Measurements from ENCODE around the gene ZNF580. TPM values are rescaled to one million over a fixed set of nuclear protein-coding genes. Genes with fewer than 3 reads are reported as not detected.

Gene ZNF580
- total and polyA plus RNA-seq, 9 of the 15 experiments (the other 6 are each of a cell fraction or from before 2014, with no cell fraction given), result 2.3 to 47.4 (median 6.0) TPM

GRCh38 chr19:55667958-55668357 lies 27.2 kb downstream of the ZNF580 start:
- H3K79me2 ChIP-seq (ENCODE audit: control insufficient read depth, insufficient read depth, low read length), result peaks cover 85% of the 10 kb centered on the region
- intact Hi-C loops (cut with micrococcal nuclease), result no loop called here
- H4K20me1 ChIP-seq (replicated peaks; ENCODE audit: control insufficient read depth, insufficient read depth, low read length), result peaks cover 57% of the 10 kb centered on the region
- no peaks in the 10 kb centered on the region for H3K9me3 ChIP-seq (replicated peaks; ENCODE audit: control insufficient read depth, insufficient read depth, low read depth, low read length)
- no peak overlapping the region for H3K4me2 ChIP-seq (ENCODE audit: insufficient read depth, low read length)
- ATAC-seq (no peak), DNase-seq (ENCODE audit: extremely low read depth in 1 of 4, low spot score in 3 of 4) (peak in 1 of 4 experiments; percentile 16), FAIRE-seq (no peak)
- no peak overlapping the region for H3K4me3 ChIP-seq
- no peak overlapping the region for H2AFZ ChIP-seq (ENCODE audit: low read depth, low read length)
- no peaks in the 10 kb centered on the region for H3K27me3 ChIP-seq (ENCODE audit: control insufficient read depth in 2 of 2, insufficient read depth in 2 of 2, low read length in 2 of 2)
- H3K4me1 ChIP-seq (replicated peaks in 1 of 2; ENCODE audit: control insufficient read depth in 2 of 2, insufficient read depth in 2 of 2, low read length in 2 of 2), result peaks cover 14 to 30% of the 10 kb centered on the region in 2 experiments; a peak in 4 of 5 replicates
- in situ Hi-C loops (cut with MboI), result no loop called here
- no TSS peak for BruUV-seq (replicated peaks)
- WGBS (ENCODE audit: insufficient coverage, low coverage, missing lambda C conversion rate), result 78% methylated on average over 11 of the region's 11 CpGs
- TF ChIP-seq POLR2G (IDR thresholded peaks at IDR 0.05; ENCODE audit: low read depth, low read length) (peak; percentile 41), ZNF324 (CRISPR knock-in tag; IDR thresholded peaks at IDR 0.05) (no peak), CREB1 (IDR thresholded peaks at IDR 0.05) (no peak), CREB1 (CRISPR knock-in tag; IDR thresholded peaks at IDR 0.05) (no peak), RBFOX2 (IDR thresholded peaks at IDR 0.05; ENCODE audit: low read depth, low read length) (peak; percentile 16), GATAD2B (IDR thresholded peaks at IDR 0.05; ENCODE audit: borderline replicate concordance) (no peak), SMAD1 (IDR thresholded peaks at IDR 0.05; ENCODE audit: low read depth, low read length, partially characterized antibody) (no peak), KLF13 (tag; IDR thresholded peaks at IDR 0.05; ENCODE audit: borderline replicate concordance, low read depth) (no peak), TCF3 (CRISPR knock-in tag; IDR thresholded peaks at IDR 0.05) (no peak), TEAD1 (CRISPR knock-in tag; IDR thresholded peaks at IDR 0.05) (no peak)
- ChIA-PET CTCF (ENCODE audit: low intra/inter-chr PET ratio) (no interaction called here), POLR2A (interaction anchor here (3.1 to 3.3 kb wide), 2 partner anchors 11 to 13 kb away, joined by 11 to 21 read pairs; partner anchors contain the start of gene U2AF2)
- no peak overlapping the region for H3K27ac ChIP-seq (ENCODE audit: extremely low read depth, low read depth, low read length)
- H3K9me1 ChIP-seq (ENCODE audit: control insufficient read depth, insufficient read depth, low read length), result peaks cover 9% of the 10 kb centered on the region
- H3K36me3 ChIP-seq (ENCODE audit: control insufficient read depth, insufficient read depth, low read length), result peaks cover 95% of the 10 kb centered on the region
- H3K9ac ChIP-seq (ENCODE audit: insufficient read depth in 1 of 2, low read depth in 2 of 2, low read length in 2 of 2), result no peak overlapping the region
